Measurements from ENCODE around the gene LAMA3. TPM values are rescaled to one million over a fixed set of nuclear protein-coding genes. Genes with fewer than 3 reads are reported as not detected.
"Not testable (repeated sequence)": the region's sequence is repeated elsewhere in the genome, so short reads cannot be mapped to it uniquely, and the experiment has no call there.

LAMA3 gene
- total and polyA plus RNA-seq, 8 donors: 2.1 to 13.9 (median 5.1) TPM

DNA sequence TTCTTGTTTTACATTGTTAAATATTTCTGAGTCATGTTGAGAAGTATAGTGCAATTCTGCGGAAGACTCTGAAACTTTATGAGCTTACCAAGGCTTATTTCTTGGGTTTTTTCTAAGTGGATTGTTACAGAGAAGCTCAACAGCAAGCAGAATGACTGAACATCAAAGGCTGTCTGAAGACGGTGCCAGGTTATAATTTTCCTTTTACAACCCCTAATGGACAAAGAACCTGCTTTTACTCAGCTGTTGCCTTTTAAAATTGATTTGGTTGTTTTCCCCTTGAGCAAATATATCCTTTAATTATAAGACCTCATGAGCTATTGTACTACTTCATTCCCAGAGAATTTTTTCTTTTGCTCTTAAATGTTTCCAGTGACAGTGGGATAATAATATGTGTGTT is 41.6 kb downstream of the LAMA3 start:
- no peak overlapping the region for H3K4me3 ChIP-seq
- FAIRE-seq (no peak), ATAC-seq (no peak), DNase-seq (no peak)
- 78 to 83% methylated on average over 2 of the region's 2 CpGs for WGBS, 2 donors
- no peak for TF ChIP-seq CTCF (IDR thresholded peaks at IDR 0.05)
- H3K36me3 ChIP-seq: no peaks in the 10 kb centered on the region
- no peaks in the 10 kb centered on the region for H3K9me3 ChIP-seq
- intact Hi-C loops (cut with DNase I): no loop called here
- H3K27me3 ChIP-seq: no peaks in the 10 kb centered on the region
- peaks cover 0 to 5% (median 0%) of the 10 kb centered on the region in 3 donors for H3K4me1 ChIP-seq
- no peak overlapping the region for H3K27ac ChIP-seq

- WGBS, 2 donors: 86 to 88% methylated on average over 2 of the region's 2 CpGs
- FAIRE-seq: no peak
- intact Hi-C loops (cut with DNase I): no loop called here
These were observed 42.6 kb downstream of the LAMA3 start for GRCh38 chr18:23731861-23732260.

GRCh38 chr18:23732439-23732838 is 43.2 kb downstream of the LAMA3 start:
- no peak for TF ChIP-seq CTCF (IDR thresholded peaks at IDR 0.05)
- Histone ChIP-seq H3K4me3 (no peak overlapping the region), H3K27me3 (no peaks in the 10 kb centered on the region), H3K36me3 (no peaks in the 10 kb centered on the region), H3K9me3 (no peaks in the 10 kb centered on the region), H3K27ac (no peak overlapping the region), H3K4me1 (peaks cover 0 to 5% (median 0%) of the 10 kb centered on the region in 3 donors)
- 75% methylated on average over 5 of the region's 5 CpGs for WGBS, 2 donors
- FAIRE-seq (no peak), ATAC-seq (no peak), DNase-seq (no peak)
- intact Hi-C loops (cut with DNase I): no loop called here

More at GRCh38 chr18:23731861-23732260, 42.6 kb downstream of the LAMA3 start:
- DNase-seq (no peak), ATAC-seq (no peak)
- Histone ChIP-seq H3K27ac (no peak overlapping the region), H3K27me3 (no peaks in the 10 kb centered on the region), H3K4me3 (no peak overlapping the region), H3K36me3 (no peaks in the 10 kb centered on the region), H3K9me3 (no peaks in the 10 kb centered on the region), H3K4me1 (peaks cover 0 to 5% (median 0%) of the 10 kb centered on the region in 3 donors)
- no peak for TF ChIP-seq CTCF (IDR thresholded peaks at IDR 0.05)

DNA sequence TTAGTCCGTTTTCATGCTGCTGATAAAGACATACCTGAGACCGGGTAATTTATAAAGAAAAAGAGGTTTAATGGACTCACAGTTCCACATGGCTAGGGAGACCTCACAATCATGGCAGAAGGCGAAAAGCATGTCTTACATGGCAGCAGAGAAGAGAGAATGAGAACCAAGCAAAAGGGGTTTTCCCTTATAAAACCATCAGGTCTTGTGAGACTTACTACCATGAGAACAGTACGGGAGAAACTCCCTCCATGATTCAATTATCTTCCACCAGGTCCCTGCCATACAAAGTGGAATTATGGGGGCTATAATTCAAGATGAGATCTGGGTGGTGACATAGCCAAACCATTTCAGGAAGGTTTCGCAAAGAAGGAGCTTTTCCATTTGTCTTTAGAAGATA is 44.0 kb downstream of the LAMA3 start:
- H3K36me3 ChIP-seq; H3K9me3 ChIP-seq; H3K4me3 ChIP-seq; H3K27me3 ChIP-seq; ATAC-seq; DNase-seq; H3K4me1 ChIP-seq; intact Hi-C loops (cut with DNase I); FAIRE-seq; H3K27ac ChIP-seq: not testable (repeated sequence)
- 83 to 88% methylated on average over 5 of the region's 5 CpGs for WGBS, 2 donors

DNA sequence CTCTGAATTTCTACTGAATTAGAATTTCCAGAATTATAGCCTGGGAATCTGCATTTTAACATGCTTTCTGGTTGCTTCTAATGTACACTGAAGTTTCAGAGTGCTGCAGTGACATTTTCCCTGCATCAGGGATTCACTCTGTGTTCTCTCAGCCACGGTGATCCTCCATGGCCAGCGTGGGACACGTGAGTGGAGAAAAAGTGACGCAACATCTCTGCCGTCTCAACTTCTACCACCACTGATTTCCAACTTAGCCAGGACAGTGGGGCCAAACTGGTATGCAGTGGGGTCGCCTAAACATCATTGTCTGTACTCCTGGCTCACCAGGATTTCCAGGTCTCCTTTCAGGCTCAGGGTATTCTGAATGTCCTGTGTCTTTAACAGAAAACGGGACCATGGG is 44.6 kb downstream of the LAMA3 start:
- Histone ChIP-seq H3K27me3 (no peaks in the 10 kb centered on the region), H3K27ac (no peak overlapping the region), H3K4me1 (peaks cover 0 to 5% (median 0%) of the 10 kb centered on the region in 3 donors), H3K9me3 (no peaks in the 10 kb centered on the region), H3K4me3 (no peak overlapping the region), H3K36me3 (no peaks in the 10 kb centered on the region)
- TF ChIP-seq CTCF (IDR thresholded peaks at IDR 0.05): no peak
- ATAC-seq (no peak), FAIRE-seq (no peak), DNase-seq (no peak)
- intact Hi-C loops (cut with DNase I): no loop called here
- 89 to 90% methylated on average over 7 of the region's 7 CpGs for WGBS, 2 donors
